ENCODE measurements around the gene ARHGAP35. TPM values are rescaled to one million over a fixed set of nuclear protein-coding genes. Genes with fewer than 3 reads are reported as not detected.

Gene ARHGAP35
- total RNA-seq, 4 donors from 2014 or later, result 49.7 to 94.5 (median 77.7) TPM

- intact Hi-C loops (cut with DNase I), result no loop called here
- peaks cover 12 to 52% (median 48%) of the 10 kb centered on the region in 4 donors for H3K36me3 ChIP-seq
- no peak for TF ChIP-seq POLR2AphosphoS5 (IDR thresholded peaks at IDR 0.05)
- no peak for DNase-seq (ENCODE audit: extremely low spot score)
- no peak overlapping the region for H3K4me3 ChIP-seq
- no peaks in the 10 kb centered on the region for H3K27me3 ChIP-seq
- H3K9me3 ChIP-seq, result no peaks in the 10 kb centered on the region
- 79% methylated on average over 13 of the region's 20 CpGs for WGBS
- H3K4me1 ChIP-seq, result peaks cover 6 to 44% (median 34%) of the 10 kb centered on the region in 4 donors
- no peak overlapping the region for H3K27ac ChIP-seq (replicated peaks in 1 of 4)
These were observed 22.6 kb upstream of the ARHGAP35 start for GRCh38 chr19:46838160-46838559.

DNA sequence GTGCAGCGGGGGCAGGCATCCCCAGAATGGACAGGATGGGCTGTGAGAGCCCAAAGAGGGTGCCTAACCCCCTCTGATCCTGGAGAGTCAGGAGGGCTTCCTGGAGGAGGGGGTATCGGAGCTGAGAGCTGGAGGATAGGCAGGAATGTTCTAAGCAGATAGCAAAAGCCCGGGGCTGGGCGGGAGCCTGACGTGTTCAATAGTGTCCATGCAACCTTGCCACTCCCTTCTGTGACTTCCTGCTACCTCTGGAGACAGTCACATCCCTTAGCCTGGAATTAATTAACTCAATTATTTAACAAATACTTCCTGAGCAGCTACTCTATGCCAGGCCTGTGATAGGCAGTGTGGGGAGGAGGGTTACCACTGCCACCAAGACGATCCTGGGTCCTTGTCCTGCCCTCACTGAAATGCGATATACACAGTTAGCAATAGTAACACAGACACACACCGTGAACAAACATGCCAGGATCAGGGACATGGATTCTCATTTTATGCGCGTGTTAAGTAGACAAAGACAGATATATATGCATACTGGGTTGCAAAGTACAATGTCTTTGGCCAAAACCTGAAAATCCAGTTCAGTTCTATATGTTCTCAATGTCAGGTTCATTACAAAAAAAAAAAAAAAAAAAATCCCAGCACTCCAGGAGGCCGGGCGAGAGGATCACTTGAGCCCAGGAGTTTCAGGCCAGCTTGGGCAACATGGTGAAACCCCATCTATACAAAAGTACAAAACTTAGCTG is 20.9 kb upstream of the ARHGAP35 start:
- Histone ChIP-seq H3K27ac (replicated peaks in 1 of 4) (peak overlapping the region; percentile 46 to 81 (median 66)), H3K9me3 (no peaks in the 10 kb centered on the region), H3K27me3 (no peaks in the 10 kb centered on the region), H3K4me1 (peaks cover 6 to 38% (median 34%) of the 10 kb centered on the region in 4 donors), H3K36me3 (peaks cover 28 to 70% (median 66%) of the 10 kb centered on the region in 4 donors), H3K4me3 (no peak overlapping the region)
- TF ChIP-seq, protein P1, sequence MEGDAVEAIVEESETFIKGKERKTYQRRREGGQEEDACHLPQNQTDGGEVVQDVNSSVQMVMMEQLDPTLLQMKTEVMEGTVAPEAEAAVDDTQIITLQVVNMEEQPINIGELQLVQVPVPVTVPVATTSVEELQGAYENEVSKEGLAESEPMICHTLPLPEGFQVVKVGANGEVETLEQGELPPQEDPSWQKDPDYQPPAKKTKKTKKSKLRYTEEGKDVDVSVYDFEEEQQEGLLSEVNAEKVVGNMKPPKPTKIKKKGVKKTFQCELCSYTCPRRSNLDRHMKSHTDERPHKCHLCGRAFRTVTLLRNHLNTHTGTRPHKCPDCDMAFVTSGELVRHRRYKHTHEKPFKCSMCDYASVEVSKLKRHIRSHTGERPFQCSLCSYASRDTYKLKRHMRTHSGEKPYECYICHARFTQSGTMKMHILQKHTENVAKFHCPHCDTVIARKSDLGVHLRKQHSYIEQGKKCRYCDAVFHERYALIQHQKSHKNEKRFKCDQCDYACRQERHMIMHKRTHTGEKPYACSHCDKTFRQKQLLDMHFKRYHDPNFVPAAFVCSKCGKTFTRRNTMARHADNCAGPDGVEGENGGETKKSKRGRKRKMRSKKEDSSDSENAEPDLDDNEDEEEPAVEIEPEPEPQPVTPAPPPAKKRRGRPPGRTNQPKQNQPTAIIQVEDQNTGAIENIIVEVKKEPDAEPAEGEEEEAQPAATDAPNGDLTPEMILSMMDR (IDR thresholded peaks at IDR 0.05), result no peak
- TF ChIP-seq EP300 (IDR thresholded peaks at IDR 0.05) (no peak), POLR2A (IDR thresholded peaks at IDR 0.05; ENCODE audit: low read depth) (no peak), POLR2AphosphoS5 (IDR thresholded peaks at IDR 0.05) (no peak)
- no peak for DNase-seq (ENCODE audit: extremely low spot score)
- WGBS, result 84% methylated on average over 12 of the region's 12 CpGs
- intact Hi-C loops (cut with DNase I), result loop anchor here (2.0 to 5.0 kb wide), 2 partner anchors 83 to 138 kb away; no protein-coding TSS in a partner anchor

GRCh38 chr19:46840498-46840942 is 20.3 kb upstream of the ARHGAP35 start:
- Histone ChIP-seq H3K4me1 (peaks cover 6 to 38% (median 34%) of the 10 kb centered on the region in 4 donors), H3K9me3 (no peaks in the 10 kb centered on the region), H3K27ac (replicated peaks in 1 of 4) (peak overlapping the region; percentile 65 to 81 (median 68)), H3K36me3 (peaks cover 28 to 76% (median 72%) of the 10 kb centered on the region in 4 donors), H3K4me3 (no peak overlapping the region), H3K27me3 (no peaks in the 10 kb centered on the region)
- 22% methylated on average over 13 of the region's 13 CpGs for WGBS
- TF ChIP-seq POLR2A (IDR thresholded peaks at IDR 0.05; ENCODE audit: low read depth) (no peak), EP300 (IDR thresholded peaks at IDR 0.05) (no peak), POLR2AphosphoS5 (IDR thresholded peaks at IDR 0.05) (peak in 1 of 2 donors; percentile 36)
- TF ChIP-seq, protein P1 (IDR thresholded peaks at IDR 0.05), result peak; percentile 78 to 82 (median 80)
- intact Hi-C loops (cut with DNase I), result loop anchor here (2.0 to 5.0 kb wide), 2 partner anchors 84 to 138 kb away; no protein-coding TSS in a partner anchor
- DNase-seq (ENCODE audit: extremely low spot score), result no peak

DNA sequence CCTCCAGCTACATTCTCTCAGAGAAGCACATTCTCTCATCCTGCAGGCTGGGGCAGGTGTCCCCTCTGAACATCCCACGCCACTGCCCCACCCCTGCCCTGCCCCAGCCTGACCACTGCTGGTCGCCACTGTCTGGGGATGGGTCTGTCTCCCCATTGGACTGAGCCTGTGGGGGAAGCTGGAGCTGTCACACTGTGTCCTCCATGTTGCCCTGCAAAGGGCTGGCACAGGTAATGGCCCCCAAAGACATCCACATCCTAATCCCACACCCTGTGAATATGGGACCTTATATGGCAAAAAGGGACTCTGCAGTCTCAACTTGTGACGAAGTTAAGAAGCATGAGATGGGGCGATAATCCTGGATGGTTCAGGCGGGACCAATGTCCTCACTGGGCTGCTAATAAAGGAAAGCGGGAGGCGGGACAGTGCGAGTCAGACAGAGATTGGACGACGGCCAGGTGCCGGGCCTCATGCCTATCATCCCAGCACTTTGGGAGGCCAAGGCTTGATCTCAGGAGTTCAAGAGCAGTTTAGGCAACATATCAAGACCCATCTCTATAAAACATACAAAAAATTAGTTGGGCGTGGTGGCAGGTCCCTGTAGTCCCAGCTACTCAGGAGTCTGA is 19.2 kb upstream of the ARHGAP35 start:
- WGBS, result 72% methylated on average over 11 of the region's 12 CpGs
- intact Hi-C loops (cut with DNase I), result loop anchor here (2.0 to 5.0 kb wide), 2 partner anchors 85 to 139 kb away; no protein-coding TSS in a partner anchor
- TF ChIP-seq EP300 (IDR thresholded peaks at IDR 0.05), result no peak
- no peak for TF ChIP-seq POLR2A (IDR thresholded peaks at IDR 0.05; ENCODE audit: low read depth)
- TF ChIP-seq, protein P1 (IDR thresholded peaks at IDR 0.05), result no peak
- peak; percentile 23 to 35 for TF ChIP-seq POLR2AphosphoS5 (IDR thresholded peaks at IDR 0.05)

GRCh38 chr19:46842791-46843190 is 18.0 kb upstream of the ARHGAP35 start:
- intact Hi-C loops (cut with DNase I), result loop anchor here (5.0 kb wide), 1 partner anchor 140 kb away; no protein-coding TSS in a partner anchor
- no peak for TF ChIP-seq POLR2AphosphoS5 (IDR thresholded peaks at IDR 0.05)
- TF ChIP-seq, protein P1 (IDR thresholded peaks at IDR 0.05), result no peak
- no peak for TF ChIP-seq EP300 (IDR thresholded peaks at IDR 0.05)
- TF ChIP-seq POLR2A (IDR thresholded peaks at IDR 0.05; ENCODE audit: low read depth), result no peak
- Histone ChIP-seq H3K4me3 (no peak overlapping the region), H3K36me3 (peaks cover 28 to 85% (median 79%) of the 10 kb centered on the region in 4 donors), H3K9me3 (no peaks in the 10 kb centered on the region), H3K27me3 (no peaks in the 10 kb centered on the region), H3K27ac (replicated peaks in 1 of 4) (peak overlapping the region in 2 of 4 donors; percentile 65 to 81), H3K4me1 (peaks cover 6 to 34% (median 27%) of the 10 kb centered on the region in 4 donors)
- 89% methylated on average over 11 of the region's 11 CpGs for WGBS
- no peak for DNase-seq (ENCODE audit: extremely low spot score)

More for the DNA sequence above, 19.2 kb upstream of the ARHGAP35 start:
- no peak for DNase-seq (ENCODE audit: extremely low spot score)
- H3K4me1 ChIP-seq, result peaks cover 6 to 36% (median 31%) of the 10 kb centered on the region in 4 donors
- H3K36me3 ChIP-seq, result peaks cover 28 to 82% (median 77%) of the 10 kb centered on the region in 4 donors
- H3K9me3 ChIP-seq, result no peaks in the 10 kb centered on the region
- no peak overlapping the region for H3K4me3 ChIP-seq
- H3K27me3 ChIP-seq, result no peaks in the 10 kb centered on the region
- H3K27ac ChIP-seq (replicated peaks in 1 of 4), result peak overlapping the region; percentile 65 to 81 (median 68)

All from esophagus muscularis mucosa (tissue), 4 donors.